SK-N-MC (cell line): ENCODE measurements around the gene TRNT1.

Experiments used
- EZH2 ChIP-seq: fragments of 200-600 bp; sonication (generic); IDR thresholded peaks from one replicate; pipeline ENCODE4 v1.6.1; 2017; ENCODE audit warnings: antibody characterized with exemption
- FOXP2 ChIP-seq: optimal IDR thresholded peaks from 2 replicates; pipeline ENCODE3; 2011; ENCODE audit warnings: mild to moderate bottlenecking, moderate library complexity; ENCODE audit not compliant: insufficient read depth; ENCODE audit errors: extremely low read length, control extremely low read depth
- POLR2AphosphoS5 ChIP-seq: IDR thresholded peaks from 2 replicates; pipeline ENCODE4 v1.6.1; 2012; ENCODE audit warnings: mild to moderate bottlenecking, low read depth, low read length, borderline replicate concordance

DNA sequence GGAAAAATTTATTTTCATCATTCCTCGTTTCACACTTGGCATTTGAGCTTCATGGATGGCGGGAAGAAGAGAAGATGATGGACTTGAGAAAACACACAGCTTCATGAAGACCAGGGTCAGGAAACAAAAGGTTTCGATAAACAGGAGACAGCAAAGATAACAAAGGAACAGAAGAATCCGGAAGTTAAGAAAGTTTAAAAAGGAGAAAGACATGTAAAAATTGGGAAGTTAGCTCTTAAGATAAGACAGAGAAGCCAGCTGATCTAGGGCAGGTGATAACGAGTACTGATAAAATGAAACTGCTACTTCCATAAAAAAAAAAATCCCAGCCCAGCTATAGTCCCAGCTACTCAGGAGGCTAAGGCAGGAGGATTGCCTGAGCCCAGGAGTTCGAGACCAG, 40.5 kb upstream of the TRNT1 start:
- no peak for TF ChIP-seq EZH2
- no peak for TF ChIP-seq POLR2AphosphoS5
- TF ChIP-seq FOXP2, result no peak
